KMS-11 (cell line): Measurements from ENCODE around the gene PDZD2.

ENCODE experiments used
- H2AFZ ChIP-seq: fragments of 200-600 bp; sonication (generic); 2 replicates; pipeline ENCODE4 v1.6.1; 2016; ENCODE audit warnings: antibody characterized with exemption, mixed run types, low read depth
- H3K27ac ChIP-seq: fragments of 200-600 bp; sonication (generic); 2 replicates; pipeline ENCODE4 v1.6.1; 2016; ENCODE audit warnings: mild to moderate bottlenecking, mixed run types
- H3K27me3 ChIP-seq: fragments of 200-600 bp; sonication (generic); 2 replicates; pipeline ENCODE4 v1.6.1; 2017; ENCODE audit warnings: mild to moderate bottlenecking, low read depth, mixed run types, moderate library complexity; ENCODE audit not compliant: insufficient read depth
- H3K36me3 ChIP-seq: fragments of 200-600 bp; sonication (generic); 2 replicates; pipeline ENCODE4 v1.6.1; 2017; ENCODE audit warnings: mild to moderate bottlenecking, mixed run types; ENCODE audit not compliant: insufficient read depth
- H3K4me1 ChIP-seq: fragments of 200-600 bp; sonication (generic); 2 replicates; pipeline ENCODE4 v1.6.1; 2016; ENCODE audit warnings: mild to moderate bottlenecking, low read depth, mixed run types; ENCODE audit not compliant: poor library complexity, severe bottlenecking
- H3K4me2 ChIP-seq: fragments of 200-600 bp; sonication (generic); 2 replicates; pipeline ENCODE4 v1.7.0; 2016; ENCODE audit warnings: mild to moderate bottlenecking, mixed run types
- H3K4me3 ChIP-seq: fragments of 200-600 bp; sonication (generic); IDR thresholded peaks from 2 replicates; pipeline ENCODE4 v1.6.1; 2017; ENCODE audit warnings: low read depth, low read length, mixed read lengths; ENCODE audit not compliant: insufficient read depth
- H3K79me2 ChIP-seq: fragments of 200-600 bp; sonication (generic); 2 replicates; pipeline ENCODE4 v1.6.1; 2016; ENCODE audit warnings: low read depth, mixed run types; ENCODE audit not compliant: insufficient read depth
- H3K9ac ChIP-seq: fragments of 200-600 bp; sonication (generic); 2 replicates; pipeline ENCODE4 v1.6.1; 2016; ENCODE audit warnings: mild to moderate bottlenecking, mixed run types
- H4K20me1 ChIP-seq: fragments of 200-600 bp; sonication (generic); 2 replicates; pipeline ENCODE4 v1.6.1; 2016; ENCODE audit warnings: mild to moderate bottlenecking, mixed run types; ENCODE audit not compliant: insufficient read depth
- CTCF ChIP-seq: fragments of 200-600 bp; sonication (generic); conservative IDR thresholded peaks from 2 replicates; pipeline ENCODE4 v1.6.1; 2017; ENCODE audit warnings: low read depth, mild to moderate bottlenecking, antibody characterized with exemption, low read length, moderate library complexity, mixed read lengths

Gene PDZD2

DNA sequence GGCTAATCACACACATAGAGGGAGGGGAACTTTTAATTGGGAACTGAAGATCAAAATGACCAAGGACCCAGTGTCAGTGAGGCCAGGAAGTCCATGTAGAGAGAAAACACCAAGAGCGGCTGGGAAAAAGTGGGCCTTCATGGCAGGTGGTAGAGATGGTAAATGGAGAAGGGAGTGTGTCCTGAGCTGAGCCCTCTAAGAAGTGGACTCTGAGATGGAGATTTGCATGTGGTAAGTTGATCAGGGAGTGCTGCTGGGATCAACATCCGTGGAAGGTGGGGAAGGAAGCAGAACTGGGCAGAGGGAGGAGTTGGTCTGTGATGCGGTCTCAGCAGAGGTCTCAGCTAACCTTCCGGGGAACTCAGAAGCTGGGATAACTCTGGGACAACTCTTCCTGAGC is 18.9 kb upstream of the PDZD2 start:
- Histone ChIP-seq H3K4me1 (no peaks in the 10 kb centered on the region), H3K4me2 (no peak overlapping the region), H3K27me3 (no peaks in the 10 kb centered on the region), H3K79me2 (no peaks in the 10 kb centered on the region), H2AFZ (no peak overlapping the region), H3K4me3 (no peak overlapping the region), H3K36me3 (no peaks in the 10 kb centered on the region), H4K20me1 (no peaks in the 10 kb centered on the region), H3K27ac (no peak overlapping the region), H3K9ac (no peak overlapping the region)
- no peak for TF ChIP-seq CTCF

- Histone ChIP-seq H3K27ac (no peak overlapping the region), H3K79me2 (no peaks in the 10 kb centered on the region), H3K4me1 (no peaks in the 10 kb centered on the region), H4K20me1 (no peaks in the 10 kb centered on the region), H3K4me2 (no peak overlapping the region), H3K4me3 (no peak overlapping the region), H3K9ac (no peak overlapping the region), H3K36me3 (no peaks in the 10 kb centered on the region), H2AFZ (no peak overlapping the region), H3K27me3 (no peaks in the 10 kb centered on the region)
- TF ChIP-seq CTCF: no peak
Observed at GRCh38 chr5:31623249-31623648, 15.7 kb upstream of the PDZD2 start.

GRCh38 chr5:31625394-31625793 is 13.5 kb upstream of the PDZD2 start:
- TF ChIP-seq CTCF: no peak
- Histone ChIP-seq H3K27ac (no peak overlapping the region), H3K4me1 (no peaks in the 10 kb centered on the region), H3K9ac (no peak overlapping the region), H3K27me3 (no peaks in the 10 kb centered on the region), H3K4me3 (no peak overlapping the region), H4K20me1 (no peaks in the 10 kb centered on the region), H3K79me2 (no peaks in the 10 kb centered on the region), H2AFZ (no peak overlapping the region), H3K36me3 (no peaks in the 10 kb centered on the region), H3K4me2 (no peak overlapping the region)

DNA sequence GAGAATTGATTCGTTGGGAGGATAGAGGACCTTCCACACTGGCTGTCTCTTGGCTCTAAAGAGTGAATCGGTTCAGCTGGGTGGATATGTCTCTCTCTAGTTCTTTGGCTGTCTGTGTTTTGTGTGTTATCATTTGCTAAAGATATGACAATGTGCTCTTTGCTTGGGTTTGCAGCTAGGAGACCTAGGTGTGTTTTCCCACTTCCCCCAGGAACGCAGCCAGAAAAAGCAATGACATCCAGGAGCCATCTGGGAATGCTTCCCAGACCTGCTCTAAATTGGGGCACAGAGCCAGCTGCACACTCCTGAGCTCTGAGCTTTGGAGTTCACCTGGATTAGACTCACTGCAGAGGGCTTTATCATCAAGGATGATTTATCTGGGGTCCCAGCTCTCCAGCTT is 12.8 kb upstream of the PDZD2 start:
- no peaks in the 10 kb centered on the region for H3K27me3 ChIP-seq
- no peaks in the 10 kb centered on the region for H4K20me1 ChIP-seq
- no peaks in the 10 kb centered on the region for H3K79me2 ChIP-seq
- no peak overlapping the region for H3K4me3 ChIP-seq
- no peaks in the 10 kb centered on the region for H3K4me1 ChIP-seq
- no peak for TF ChIP-seq CTCF
- H3K36me3 ChIP-seq: no peaks in the 10 kb centered on the region
- no peak overlapping the region for H3K4me2 ChIP-seq
- H3K27ac ChIP-seq: no peak overlapping the region
- no peak overlapping the region for H3K9ac ChIP-seq
- no peak overlapping the region for H2AFZ ChIP-seq
